HG03520 (cell line): ENCODE measurements around the gene DLL3.

Experiments
- ATAC-seq: cut with Tn5 transposase; IDR thresholded peaks from one replicate; pipeline ENCODE4 v1.9.1; 2021; ENCODE audit warnings: mild to moderate bottlenecking, moderate library complexity; ENCODE audit not compliant: unreplicated experiment

The DLL3 gene

DNA sequence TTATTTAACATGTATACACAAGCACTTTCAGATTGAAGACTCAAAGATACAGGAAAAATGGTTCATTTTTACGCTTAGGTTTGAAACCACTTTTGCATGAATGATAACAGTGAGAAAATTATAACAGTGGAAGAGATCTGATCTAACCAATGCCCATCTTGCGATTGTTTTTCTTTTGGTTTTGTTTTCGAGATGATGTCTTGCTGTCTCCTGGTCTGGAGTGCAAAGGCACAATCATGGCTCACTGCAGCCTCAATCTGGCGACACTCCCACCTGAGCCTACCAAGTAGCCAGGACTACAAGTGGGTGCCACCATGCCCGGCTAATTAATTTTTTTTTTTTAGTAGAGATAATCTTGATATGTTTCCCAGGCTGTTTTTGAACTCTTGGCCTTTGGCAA is 51.5 kb downstream of the DLL3 start:
- no peak for ATAC-seq

DNA sequence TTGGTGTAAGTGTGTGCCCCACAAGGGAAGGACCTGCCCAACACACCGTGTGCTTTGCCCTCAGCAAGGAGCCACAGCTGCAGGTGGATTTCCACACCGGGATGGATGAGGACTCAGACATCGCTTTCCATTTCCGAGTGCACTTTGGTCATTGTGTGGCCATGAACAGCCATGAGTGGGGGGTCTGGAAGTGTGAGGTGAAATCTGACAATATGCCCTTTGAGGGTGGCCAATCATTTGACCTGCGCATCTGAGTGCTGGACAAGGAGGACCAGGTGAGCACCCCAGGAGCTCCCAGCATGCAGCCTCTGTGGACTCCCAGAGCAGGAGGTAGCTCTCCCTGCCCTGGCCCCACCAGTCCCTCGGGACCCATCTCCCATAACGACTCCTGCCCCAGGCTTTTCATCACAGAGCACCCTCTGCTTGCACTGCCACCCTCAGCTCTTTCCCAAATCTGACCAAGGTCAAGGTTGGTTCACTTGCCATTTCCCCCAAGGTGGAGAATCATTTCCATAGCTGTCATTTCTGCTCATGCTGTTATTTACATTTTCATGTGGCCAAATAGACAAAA is 54.4 kb downstream of the DLL3 start:
- ATAC-seq = no peak

DNA sequence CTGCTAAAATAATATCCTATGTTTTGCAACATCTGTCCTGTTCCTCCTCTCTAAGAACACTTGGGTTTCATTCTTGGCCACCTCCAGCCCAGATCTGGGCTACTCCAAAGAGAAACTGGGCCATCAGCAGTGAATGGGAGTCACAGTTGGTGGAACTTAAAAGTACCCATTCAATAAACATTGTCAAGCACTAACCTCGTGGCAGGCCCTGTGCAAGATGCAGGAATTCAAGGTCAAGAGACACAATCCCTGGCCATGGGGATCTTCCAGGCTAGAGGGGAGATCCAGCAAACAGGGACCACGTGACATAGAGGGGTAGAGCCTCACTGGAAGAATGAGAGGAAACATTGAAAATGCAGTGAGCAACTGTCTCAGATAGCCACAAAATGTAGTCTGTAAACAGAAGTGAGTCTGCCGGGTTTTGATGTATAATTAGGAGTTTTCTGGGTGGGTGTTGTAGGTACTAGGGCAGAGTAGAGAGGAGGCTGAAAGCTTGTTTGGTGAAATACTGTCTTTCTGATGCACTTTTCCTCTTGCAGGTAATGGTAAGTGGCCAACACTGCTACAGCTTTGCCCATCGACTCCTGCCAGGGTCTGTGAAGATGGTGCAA is 56.1 kb downstream of the DLL3 start:
- no peak for ATAC-seq

- ATAC-seq = no peak
These were observed 57.1 kb downstream of the DLL3 start for GRCh38 chr19:39555883-39556282.
